Endothelial cell (in vitro differentiated cells): Measurements from ENCODE around the gene ZNRF3. TPM values are rescaled to one million over a fixed set of nuclear protein-coding genes. Genes with fewer than 3 reads are reported as not detected.

Experiments
- DNase-seq: peaks from one replicate; pipeline ENCODE4 v3.0.0; 2021; ENCODE audit warnings: low spot score
- H3K27ac Mint-ChIP-seq: one replicate; pipeline ENCODE4 v1.8.0; 2021; ENCODE audit warnings: mixed read lengths, inconsistent platforms; ENCODE audit not compliant: unreplicated experiment
- H3K27me3 Mint-ChIP-seq: one replicate; pipeline ENCODE4 v1.8.0; 2021; ENCODE audit warnings: mild to moderate bottlenecking, moderate library complexity, mixed read lengths, inconsistent platforms; ENCODE audit not compliant: unreplicated experiment
- H3K36me3 Mint-ChIP-seq: one replicate; pipeline ENCODE4 v1.8.0; 2021; ENCODE audit warnings: mild to moderate bottlenecking, low read depth, mixed read lengths, inconsistent platforms; ENCODE audit not compliant: unreplicated experiment
- H3K4me1 Mint-ChIP-seq: one replicate; pipeline ENCODE4 v1.8.0; 2021; ENCODE audit warnings: mild to moderate bottlenecking, mixed read lengths, inconsistent platforms; ENCODE audit not compliant: unreplicated experiment
- H3K4me3 Mint-ChIP-seq: one replicate; pipeline ENCODE4 v1.8.0; 2021; ENCODE audit warnings: mild to moderate bottlenecking, mixed read lengths, inconsistent platforms; ENCODE audit not compliant: unreplicated experiment
- H3K9me3 Mint-ChIP-seq: one replicate; pipeline ENCODE4 v1.8.0; 2021; ENCODE audit warnings: mixed read lengths, inconsistent platforms; ENCODE audit not compliant: unreplicated experiment
- total RNA-seq: library from RNA; stranded (reverse); fragmentation: NEBNext Ultra II Directional; extraction: Animal tissue kit (Norgen Biotek cat#: 25700); gene quantifications from one replicate; pipeline ENCODE4 v1.2.1, GENCODE V29; 2021; ENCODE audit not compliant: unreplicated experiment
- TF ChIP-seq, protein P1 (sequence below): fragments of 200-600 bp; sonication (generic); IDR thresholded peaks from one replicate; pipeline ENCODE4 v1.5.0; 2021; ENCODE audit warnings: antibody characterized with exemption; ENCODE audit not compliant: unreplicated experiment

The ZNRF3 gene
- total RNA-seq, 1 donor from 2014 or later: 3.3 TPM

- Mint-ChIP-seq H3K4me3 (no peak overlapping the region), H3K4me1 (peaks cover 15% of the 10 kb centered on the region), H3K27ac (no peak overlapping the region)
These were observed 4.5 kb downstream of the ZNRF3 start for GRCh38 chr22:28887725-28888459.

GRCh38 chr22:28889478-28890024 lies 6.2 kb downstream of the ZNRF3 start:
- TF ChIP-seq, protein P1, sequence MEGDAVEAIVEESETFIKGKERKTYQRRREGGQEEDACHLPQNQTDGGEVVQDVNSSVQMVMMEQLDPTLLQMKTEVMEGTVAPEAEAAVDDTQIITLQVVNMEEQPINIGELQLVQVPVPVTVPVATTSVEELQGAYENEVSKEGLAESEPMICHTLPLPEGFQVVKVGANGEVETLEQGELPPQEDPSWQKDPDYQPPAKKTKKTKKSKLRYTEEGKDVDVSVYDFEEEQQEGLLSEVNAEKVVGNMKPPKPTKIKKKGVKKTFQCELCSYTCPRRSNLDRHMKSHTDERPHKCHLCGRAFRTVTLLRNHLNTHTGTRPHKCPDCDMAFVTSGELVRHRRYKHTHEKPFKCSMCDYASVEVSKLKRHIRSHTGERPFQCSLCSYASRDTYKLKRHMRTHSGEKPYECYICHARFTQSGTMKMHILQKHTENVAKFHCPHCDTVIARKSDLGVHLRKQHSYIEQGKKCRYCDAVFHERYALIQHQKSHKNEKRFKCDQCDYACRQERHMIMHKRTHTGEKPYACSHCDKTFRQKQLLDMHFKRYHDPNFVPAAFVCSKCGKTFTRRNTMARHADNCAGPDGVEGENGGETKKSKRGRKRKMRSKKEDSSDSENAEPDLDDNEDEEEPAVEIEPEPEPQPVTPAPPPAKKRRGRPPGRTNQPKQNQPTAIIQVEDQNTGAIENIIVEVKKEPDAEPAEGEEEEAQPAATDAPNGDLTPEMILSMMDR: no peak
- no peak for DNase-seq
- peaks cover 14% of the 10 kb centered on the region for H3K4me1 Mint-ChIP-seq
- H3K36me3 Mint-ChIP-seq: no peaks in the 10 kb centered on the region
- H3K27ac Mint-ChIP-seq: no peak overlapping the region
- H3K27me3 Mint-ChIP-seq: no peaks in the 10 kb centered on the region
- no peak overlapping the region for H3K4me3 Mint-ChIP-seq
- H3K9me3 Mint-ChIP-seq: no peaks in the 10 kb centered on the region

More at GRCh38 chr22:28887725-28888459, 4.5 kb downstream of the ZNRF3 start:
- H3K27me3 Mint-ChIP-seq: no peaks in the 10 kb centered on the region
- TF ChIP-seq, protein P1: no peak
- DNase-seq: no peak
- no peaks in the 10 kb centered on the region for H3K36me3 Mint-ChIP-seq
- no peaks in the 10 kb centered on the region for H3K9me3 Mint-ChIP-seq

DNA sequence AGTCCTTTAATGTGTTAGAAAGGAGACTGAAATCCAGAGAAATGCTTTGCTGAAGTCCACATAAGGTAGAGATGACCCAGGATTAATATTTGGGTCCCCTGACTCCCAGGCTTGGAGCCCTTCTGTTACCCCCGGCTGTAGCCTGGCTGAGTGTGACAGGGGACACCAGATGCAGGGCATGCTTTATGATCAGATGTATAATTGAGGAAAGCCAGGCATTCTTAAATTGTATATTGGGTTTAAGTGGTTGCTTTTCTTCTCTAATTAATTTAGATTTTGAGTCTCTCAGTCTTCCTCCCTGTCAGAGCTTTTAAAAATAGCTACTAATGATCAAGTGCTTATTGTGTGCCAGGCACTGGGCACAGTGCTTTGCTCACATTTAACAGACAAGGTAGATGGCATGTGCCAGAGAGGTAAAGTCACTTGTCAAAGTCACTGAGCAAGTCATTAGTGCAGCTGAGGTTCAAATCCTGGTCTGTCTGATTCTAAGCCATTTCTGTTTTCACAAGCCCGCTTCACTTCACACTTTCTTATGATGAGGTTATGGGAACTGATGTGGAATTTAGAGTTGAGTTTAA lies 7.9 kb downstream of the ZNRF3 start:
- no peak for DNase-seq
- no peaks in the 10 kb centered on the region for H3K9me3 Mint-ChIP-seq
- no peaks in the 10 kb centered on the region for H3K27me3 Mint-ChIP-seq
- H3K36me3 Mint-ChIP-seq: no peaks in the 10 kb centered on the region
- H3K27ac Mint-ChIP-seq: no peak overlapping the region
- H3K4me1 Mint-ChIP-seq: peaks cover 9% of the 10 kb centered on the region
- TF ChIP-seq, protein P1: no peak
- H3K4me3 Mint-ChIP-seq: no peak overlapping the region

DNA sequence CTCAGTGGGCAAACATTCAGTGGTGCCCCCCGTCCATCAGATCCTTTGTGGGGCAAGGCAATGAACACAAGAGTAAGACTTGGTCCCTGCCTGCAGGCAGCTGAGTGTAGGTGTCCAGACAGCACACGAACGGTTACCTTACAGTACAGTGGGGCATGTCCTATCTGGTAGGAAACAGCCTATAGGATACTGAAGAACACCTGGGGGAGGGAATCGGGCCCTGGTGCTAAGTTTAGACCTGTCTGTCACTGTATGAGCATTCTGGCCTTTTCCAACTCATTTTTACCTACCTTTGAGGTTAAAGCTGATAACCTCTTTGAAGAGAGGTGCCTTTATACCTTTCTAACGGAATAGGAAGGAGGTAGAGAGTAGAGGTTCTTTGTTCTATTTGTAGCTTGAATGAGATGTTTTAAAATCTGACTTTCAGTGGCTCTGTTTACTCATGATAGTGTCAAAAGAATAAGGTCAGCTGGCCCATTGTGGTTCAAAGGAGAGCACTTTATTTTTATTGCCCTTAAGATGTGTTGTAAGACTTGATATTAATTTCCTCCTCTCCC lies 8.9 kb downstream of the ZNRF3 start:
- Mint-ChIP-seq H3K9me3 (no peaks in the 10 kb centered on the region), H3K27me3 (no peaks in the 10 kb centered on the region), H3K4me1 (peaks cover 17% of the 10 kb centered on the region), H3K27ac (no peak overlapping the region), H3K4me3 (no peak overlapping the region), H3K36me3 (no peaks in the 10 kb centered on the region)
- TF ChIP-seq, protein P1: no peak
- DNase-seq: no peak

- no peaks in the 10 kb centered on the region for H3K27me3 Mint-ChIP-seq
- H3K27ac Mint-ChIP-seq: no peak overlapping the region
- TF ChIP-seq, protein P1: no peak
These were observed 10.4 kb downstream of the ZNRF3 start for GRCh38 chr22:28893810-28894209.

More at GRCh38 chr22:28893810-28894209, 10.4 kb downstream of the ZNRF3 start:
- DNase-seq: no peak
- Mint-ChIP-seq H3K4me3 (no peak overlapping the region), H3K4me1 (peaks cover 21% of the 10 kb centered on the region), H3K9me3 (no peaks in the 10 kb centered on the region), H3K36me3 (no peaks in the 10 kb centered on the region)
